Urothelium cell line (cell line): Measurements from ENCODE around the gene CRHR2.

Experiments
- DNase-seq: peaks from one replicate; pipeline ENCODE4 v3.0.0; 2011; ENCODE audit warnings: low spot score, mixed read lengths
- FAIRE-seq: peaks from 2 replicates; lab custom pipeline; 2011; peaks lifted over from hg19 to GRCh38; lab: Jason Lieb, UNC

CRHR2 gene

GRCh38 chr7:30707391-30708357, 25.4 kb upstream of the CRHR2 start:
- no peak for DNase-seq
- peak; percentile 62 for FAIRE-seq

GRCh38 chr7:30706908-30707307, 24.7 kb upstream of the CRHR2 start:
- FAIRE-seq (no peak), DNase-seq (no peak)

GRCh38 chr7:30706316-30706715, 24.1 kb upstream of the CRHR2 start:
- DNase-seq (no peak), FAIRE-seq (no peak)

GRCh38 chr7:30705596-30705995, 23.3 kb upstream of the CRHR2 start:
- no peak for DNase-seq
- no peak for FAIRE-seq

- FAIRE-seq (no peak), DNase-seq (no peak)
Observed at GRCh38 chr7:30705008-30705407, 22.8 kb upstream of the CRHR2 start.

GRCh38 chr7:30703756-30704155, 21.5 kb upstream of the CRHR2 start:
- peak; percentile 30 for FAIRE-seq
- DNase-seq: no peak

GRCh38 chr7:30702200-30702599, 19.9 kb upstream of the CRHR2 start:
- DNase-seq: no peak
- no peak for FAIRE-seq

- no peak for FAIRE-seq
Observed at GRCh38 chr7:30700941-30701340, 18.7 kb upstream of the CRHR2 start.

GRCh38 chr7:30699706-30700495, 17.6 kb upstream of the CRHR2 start:
- no peak for DNase-seq
- FAIRE-seq: no peak

More at GRCh38 chr7:30700941-30701340, 18.7 kb upstream of the CRHR2 start:
- no peak for DNase-seq

GRCh38 chr7:30698481-30698880, 16.2 kb upstream of the CRHR2 start:
- FAIRE-seq (peak; percentile 27), DNase-seq (no peak)

GRCh38 chr7:30697719-30698460, 15.6 kb upstream of the CRHR2 start:
- no peak for DNase-seq
- no peak for FAIRE-seq

- FAIRE-seq (no peak), DNase-seq (no peak)
Observed at GRCh38 chr7:30694774-30695721, 12.8 kb upstream of the CRHR2 start.

- no peak for FAIRE-seq
- DNase-seq: no peak
Observed at GRCh38 chr7:30694218-30694745, 12.0 kb upstream of the CRHR2 start.

GRCh38 chr7:30692882-30693281, 10.6 kb upstream of the CRHR2 start:
- no peak for DNase-seq
- FAIRE-seq: no peak

GRCh38 chr7:30692438-30692837, 10.2 kb upstream of the CRHR2 start:
- FAIRE-seq (no peak), DNase-seq (no peak)

- FAIRE-seq (peak; percentile 27), DNase-seq (no peak)
Observed at GRCh38 chr7:30690011-30690410, 7.8 kb upstream of the CRHR2 start.

- no peak for DNase-seq
Observed at GRCh38 chr7:30688718-30689221, 6.5 kb upstream of the CRHR2 start.

GRCh38 chr7:30687604-30688003, 5.3 kb upstream of the CRHR2 start:
- FAIRE-seq: no peak
- no peak for DNase-seq

More at GRCh38 chr7:30688718-30689221, 6.5 kb upstream of the CRHR2 start:
- no peak for FAIRE-seq

- DNase-seq (no peak), FAIRE-seq (no peak)
Observed at GRCh38 chr7:30684351-30684750, 2.1 kb upstream of the CRHR2 start.
